K562 (cell line): ENCODE data around the gene ARL3. TPM values are rescaled to one million over a fixed set of nuclear protein-coding genes. Genes with fewer than 3 reads are reported as not detected.

Source experiments
- CAMTA2 ChIP-seq: fragments of 250-450 bp; sonication (Bioruptor Pico); conservative IDR thresholded peaks from 2 replicates; pipeline ENCODE4 v1.5.1; 2022
- CTBP1 ChIP-seq: fragments of 450-650 bp; IDR thresholded peaks from 2 replicates; pipeline ENCODE4 v1.6.1; 2016; ENCODE audit warnings: borderline replicate concordance
- E2F4 ChIP-seq: sonication (generic); formaldehyde crosslinking; IDR thresholded peaks from 2 replicates; pipeline ENCODE4 v1.8.0; 2022; ENCODE audit warnings: mild to moderate bottlenecking, low read depth, missing genetic modification reagents
- MCM7 ChIP-seq, 2 experiments: fragments of 450-650 bp; IDR thresholded peaks; 2 replicates each; pipeline ENCODE4 v1.6.1; 2016 to 2018
- NBN ChIP-seq: fragments of 450-650 bp; IDR thresholded peaks from 2 replicates; pipeline ENCODE4 v1.6.1; 2016; ENCODE audit warnings: low read depth, mild to moderate bottlenecking
- OTX1 ChIP-seq: fragments of 450-650 bp; formaldehyde crosslinking; IDR thresholded peaks from 2 replicates; pipeline ENCODE4 v1.4.0; 2022; ENCODE audit warnings: mild to moderate bottlenecking
- PHF20 ChIP-seq: fragments of 450-650 bp; IDR thresholded peaks from 2 replicates; pipeline ENCODE4 v1.6.1; 2018; ENCODE audit not compliant: partially characterized antibody
- PHF8 ChIP-seq: fragments of 200-600 bp; sonication (generic); IDR thresholded peaks from 2 replicates; pipeline ENCODE4 v1.6.1; 2012; ENCODE audit warnings: mixed run types, mild to moderate bottlenecking, inconsistent platforms, low read length, moderate library complexity, borderline replicate concordance
- POLR2B ChIP-seq: fragments of 450-650 bp; IDR thresholded peaks from 2 replicates; pipeline ENCODE4 v1.6.1; 2018; ENCODE audit warnings: low read depth; ENCODE audit not compliant: partially characterized antibody
- RFX7 ChIP-seq: fragments of 250-450 bp; sonication (Bioruptor Pico); IDR thresholded peaks from 2 replicates; pipeline ENCODE4 v1.5.1; 2021; ENCODE audit warnings: mild to moderate bottlenecking
- RNF2 ChIP-seq: sonication (generic); IDR thresholded peaks from 2 replicates; pipeline ENCODE4 v1.6.1; 2016
- SIN3A ChIP-seq, 2 experiments: fragments of 150-350 bp in 1 of 2; IDR thresholded peaks; 2 replicates each; pipeline ENCODE4 v1.6.1; 2011 to 2016; ENCODE audit warnings: borderline replicate concordance in 2 of 2, low read depth in 2 of 2, low read length in 2 of 2, mild to moderate bottlenecking in 2 of 2, moderate library complexity in 2 of 2; ENCODE audit not compliant: control insufficient read depth in 1 of 2
- TAF15 ChIP-seq: fragments of 200-400 bp; formaldehyde crosslinking; IDR thresholded peaks from 2 replicates; pipeline ENCODE4 v1.6.1; 2017; ENCODE audit warnings: mild to moderate bottlenecking, low read depth, low read length, moderate library complexity
- TOE1 ChIP-seq, 2 experiments: fragments of 450-650 bp in 1 of 2; sonication (generic) in 1 of 2; formaldehyde crosslinking in 1 of 2; IDR thresholded peaks; 2 replicates each; pipeline versions ENCODE4 v1.7.1 to v1.8.0; 2016 to 2022; ENCODE audit warnings: borderline replicate concordance in 2 of 2, mild to moderate bottlenecking in 2 of 2, antibody characterized with exemption in 1 of 2, inconsistent platforms in 1 of 2, low read depth in 1 of 2, missing genetic modification reagents in 1 of 2, moderate library complexity in 1 of 2
- U2AF2 ChIP-seq: fragments of 200-400 bp; formaldehyde crosslinking; optimal IDR thresholded peaks from 2 replicates; pipeline ENCODE3; 2017; ENCODE audit warnings: low read depth, mild to moderate bottlenecking, low read length
- polyA plus RNA-seq, 8 experiments: library from polyadenylated mRNA; depleted of rRNA in 4 of 8; stranded (reverse) in 5 of 8; unstranded in 3 of 8; fragments of >200 nt; fragmentation: Nextera tagmentation in 2 of 8; fragmentation: Illumina TruSeq in 1 of 8; extraction: Ambion mirVana in 2 of 8; extraction: Trizol in 1 of 8; gene quantifications; 2 replicates each; pipeline versions ENCODE4 v1.2.1 to v1.2.3, GENCODE V29; 2011 to 2014; ENCODE audit warnings: inconsistent platforms in 1 of 8, missing spikeins in 1 of 8
- total RNA-seq, 7 experiments: library from RNA; depleted of rRNA in 6 of 7; stranded (reverse); fragments of >200 nt in 6 of 7; fragmentation: Illumina TruSeq in 2 of 7; extraction: Trizol in 2 of 7; gene quantifications; 2 replicates each; pipeline versions ENCODE4 v1.2.1 to v1.2.3, GENCODE V29; 2011 to 2021; ENCODE audit warnings: low replicate concordance in 1 of 7
- TF ChIP-seq, protein P1 (sequence below): fragments of 450-650 bp; IDR thresholded peaks from 2 replicates; pipeline ENCODE4 v1.6.1; 2016
- TF ChIP-seq, protein P2 (sequence below): fragments of 450-650 bp; formaldehyde crosslinking; IDR thresholded peaks from 2 replicates; pipeline ENCODE4 v1.4.0; 2022; ENCODE audit warnings: missing genetic modification characterization
- TF ChIP-seq, protein P3 (sequence below): fragments of 200-400 bp; formaldehyde crosslinking; IDR thresholded peaks from 2 replicates; pipeline ENCODE4 v1.6.1; 2017; ENCODE audit warnings: mild to moderate bottlenecking, low read depth, low read length, moderate library complexity
- TF ChIP-seq, protein P4 (sequence below): fragments of 250-450 bp; sonication (Bioruptor Pico); IDR thresholded peaks from 2 replicates; pipeline ENCODE4 v1.5.0; 2021

Gene ARL3
- total and polyA plus RNA-seq, 9 of the 15 experiments (the other 6 are each of a cell fraction or from before 2014, with no cell fraction given): 2.9 to 8.9 (median 4.8) TPM

GRCh38 chr10:102743588-102744373 lies 29.6 kb upstream of the ARL3 start, which contains the start of gene WBP1L (continued):
- TF ChIP-seq, protein P1, sequence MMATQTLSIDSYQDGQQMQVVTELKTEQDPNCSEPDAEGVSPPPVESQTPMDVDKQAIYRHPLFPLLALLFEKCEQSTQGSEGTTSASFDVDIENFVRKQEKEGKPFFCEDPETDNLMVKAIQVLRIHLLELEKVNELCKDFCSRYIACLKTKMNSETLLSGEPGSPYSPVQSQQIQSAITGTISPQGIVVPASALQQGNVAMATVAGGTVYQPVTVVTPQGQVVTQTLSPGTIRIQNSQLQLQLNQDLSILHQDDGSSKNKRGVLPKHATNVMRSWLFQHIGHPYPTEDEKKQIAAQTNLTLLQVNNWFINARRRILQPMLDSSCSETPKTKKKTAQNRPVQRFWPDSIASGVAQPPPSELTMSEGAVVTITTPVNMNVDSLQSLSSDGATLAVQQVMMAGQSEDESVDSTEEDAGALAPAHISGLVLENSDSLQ: peak; percentile 99
- TF ChIP-seq, protein P2, sequence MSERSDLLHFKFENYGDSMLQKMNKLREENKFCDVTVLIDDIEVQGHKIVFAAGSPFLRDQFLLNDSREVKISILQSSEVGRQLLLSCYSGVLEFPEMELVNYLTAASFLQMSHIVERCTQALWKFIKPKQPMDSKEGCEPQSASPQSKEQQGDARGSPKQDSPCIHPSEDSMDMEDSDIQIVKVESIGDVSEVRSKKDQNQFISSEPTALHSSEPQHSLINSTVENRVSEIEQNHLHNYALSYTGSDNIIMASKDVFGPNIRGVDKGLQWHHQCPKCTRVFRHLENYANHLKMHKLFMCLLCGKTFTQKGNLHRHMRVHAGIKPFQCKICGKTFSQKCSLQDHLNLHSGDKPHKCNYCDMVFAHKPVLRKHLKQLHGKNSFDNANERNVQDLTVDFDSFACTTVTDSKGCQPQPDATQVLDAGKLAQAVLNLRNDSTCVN: 0 out of 2 replicates have a peak, but pooled peaks have one; percentile 55
- TF ChIP-seq E2F4 (CRISPR knock-in tag) (no peak), CAMTA2 (no peak), PHF8 (peak; percentile 71; the same call in 1 of the 2 replicates), RFX7 (CRISPR knock-in tag) (no peak), OTX1 (CRISPR knock-in tag) (peak; percentile 93), SIN3A (IDR thresholded peaks at IDR 0.05; ENCODE audit: borderline replicate concordance in 2 of 2, control insufficient read depth in 1 of 2, low read depth in 2 of 2, low read length in 2 of 2) (peak; percentile 11 to 69; a peak in 1 of 4 replicates), RNF2 (no peak), CTBP1 (no peak), PHF20 (peak; percentile 26), POLR2B (peak; percentile 72), NBN (peak; percentile 30; the same call in 1 of the 2 replicates), U2AF2 (no peak), MCM7 (IDR thresholded peaks at IDR 0.05) (no peak), TOE1 (IDR thresholded peaks at IDR 0.05; ENCODE audit: borderline replicate concordance) (peak; percentile 64; the same call in 1 of the 2 replicates), TOE1 (CRISPR knock-in tag; IDR thresholded peaks at IDR 0.05; ENCODE audit: borderline replicate concordance, low read depth) (no peak), TAF15 (0 out of 2 replicates have a peak, but pooled peaks have one; percentile 42)
- TF ChIP-seq, protein P3, sequence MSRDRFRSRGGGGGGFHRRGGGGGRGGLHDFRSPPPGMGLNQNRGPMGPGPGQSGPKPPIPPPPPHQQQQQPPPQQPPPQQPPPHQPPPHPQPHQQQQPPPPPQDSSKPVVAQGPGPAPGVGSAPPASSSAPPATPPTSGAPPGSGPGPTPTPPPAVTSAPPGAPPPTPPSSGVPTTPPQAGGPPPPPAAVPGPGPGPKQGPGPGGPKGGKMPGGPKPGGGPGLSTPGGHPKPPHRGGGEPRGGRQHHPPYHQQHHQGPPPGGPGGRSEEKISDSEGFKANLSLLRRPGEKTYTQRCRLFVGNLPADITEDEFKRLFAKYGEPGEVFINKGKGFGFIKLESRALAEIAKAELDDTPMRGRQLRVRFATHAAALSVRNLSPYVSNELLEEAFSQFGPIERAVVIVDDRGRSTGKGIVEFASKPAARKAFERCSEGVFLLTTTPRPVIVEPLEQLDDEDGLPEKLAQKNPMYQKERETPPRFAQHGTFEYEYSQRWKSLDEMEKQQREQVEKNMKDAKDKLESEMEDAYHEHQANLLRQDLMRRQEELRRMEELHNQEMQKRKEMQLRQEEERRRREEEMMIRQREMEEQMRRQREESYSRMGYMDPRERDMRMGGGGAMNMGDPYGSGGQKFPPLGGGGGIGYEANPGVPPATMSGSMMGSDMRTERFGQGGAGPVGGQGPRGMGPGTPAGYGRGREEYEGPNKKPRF: no peak
- TF ChIP-seq, protein P4, sequence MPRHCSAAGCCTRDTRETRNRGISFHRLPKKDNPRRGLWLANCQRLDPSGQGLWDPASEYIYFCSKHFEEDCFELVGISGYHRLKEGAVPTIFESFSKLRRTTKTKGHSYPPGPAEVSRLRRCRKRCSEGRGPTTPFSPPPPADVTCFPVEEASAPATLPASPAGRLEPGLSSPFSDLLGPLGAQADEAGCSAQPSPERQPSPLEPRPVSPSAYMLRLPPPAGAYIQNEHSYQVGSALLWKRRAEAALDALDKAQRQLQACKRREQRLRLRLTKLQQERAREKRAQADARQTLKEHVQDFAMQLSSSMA (CRISPR knock-in tag): peak; percentile 99
